ENCODE measurements around the gene DNAH2.

DNAH2 gene

DNA sequence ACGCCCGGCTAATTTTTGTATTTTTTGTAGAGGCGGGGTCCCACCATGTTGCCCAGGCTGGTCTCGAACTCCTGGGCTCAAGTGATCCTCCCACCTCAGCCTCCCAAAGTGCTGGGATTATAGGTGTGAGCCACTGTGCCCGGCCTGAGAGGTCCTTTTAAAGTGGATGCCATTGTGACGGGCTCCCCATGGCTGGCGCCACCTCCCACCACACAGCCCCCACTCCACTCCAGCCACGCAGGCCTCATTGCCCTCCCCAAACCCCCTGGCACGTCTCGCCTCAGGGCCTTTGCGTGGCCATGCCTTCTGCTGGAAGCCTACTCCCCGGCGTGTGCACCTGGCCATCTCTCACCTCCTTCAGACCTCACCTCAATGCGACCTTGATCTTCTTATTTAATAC lies 104.6 kb downstream of the DNAH2 start:
- DNase-seq, result no peak

DNA sequence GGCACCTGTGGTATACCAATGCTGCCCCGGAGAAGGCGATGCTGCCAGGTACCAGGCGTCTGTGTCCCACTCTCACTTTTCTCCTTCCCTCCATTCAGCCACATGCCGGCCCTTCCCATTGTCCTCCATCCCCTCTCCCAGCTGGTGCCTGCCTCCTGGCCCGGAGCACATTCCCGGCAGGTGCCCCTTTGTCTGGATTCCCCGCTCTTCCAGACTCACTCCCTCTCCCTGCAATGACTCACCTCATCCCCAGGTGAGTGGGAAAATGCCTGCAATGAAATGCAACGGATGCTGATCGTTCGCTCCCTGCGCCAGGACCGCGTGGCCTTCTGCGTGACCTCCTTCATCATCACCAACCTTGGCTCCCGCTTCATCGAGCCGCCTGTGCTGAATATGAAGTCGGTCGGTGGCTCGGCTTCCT lies 106.0 kb downstream of the DNAH2 start:
- no peak for DNase-seq

DNA sequence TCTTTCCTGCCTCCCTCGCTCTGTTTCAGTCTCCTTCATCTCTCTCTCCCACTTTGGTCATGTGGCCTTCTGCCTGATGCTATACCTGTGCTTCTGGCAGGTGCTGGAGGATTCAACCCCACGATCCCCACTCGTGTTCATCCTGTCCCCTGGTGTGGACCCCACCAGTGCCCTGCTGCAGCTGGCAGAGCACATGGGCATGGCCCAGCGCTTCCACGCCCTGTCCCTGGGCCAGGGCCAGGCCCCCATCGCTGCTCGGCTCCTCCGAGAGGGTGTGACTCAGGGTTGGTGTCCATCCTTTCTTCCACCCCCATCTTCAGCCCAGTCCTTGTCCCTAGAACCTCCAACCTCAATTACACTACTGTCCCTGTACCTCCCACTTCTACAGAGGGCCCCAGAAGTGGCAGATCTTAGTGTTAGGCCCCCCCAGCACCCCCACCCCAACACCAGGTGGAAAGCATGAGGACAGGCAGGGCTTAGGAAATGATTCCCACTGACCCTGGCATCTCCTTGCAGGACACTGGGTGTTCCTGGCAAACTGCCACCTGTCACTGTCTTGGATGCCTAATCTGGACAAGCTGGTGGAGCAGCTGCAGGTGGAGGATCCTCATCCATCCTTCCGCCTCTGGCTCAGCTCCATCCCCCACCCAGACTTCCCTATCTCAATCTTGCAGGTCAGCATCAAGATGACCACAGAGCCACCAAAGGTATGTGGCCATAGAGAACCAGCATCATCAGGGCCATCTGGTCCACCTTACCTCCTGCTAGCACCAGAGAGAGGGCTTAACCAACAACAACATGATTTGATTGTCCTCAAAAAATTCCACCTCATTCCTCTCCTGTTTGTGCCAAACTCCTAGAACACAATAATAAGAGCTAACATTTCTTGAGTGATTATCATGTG lies 106.7 kb downstream of the DNAH2 start:
- DNase-seq, result no peak

DNA sequence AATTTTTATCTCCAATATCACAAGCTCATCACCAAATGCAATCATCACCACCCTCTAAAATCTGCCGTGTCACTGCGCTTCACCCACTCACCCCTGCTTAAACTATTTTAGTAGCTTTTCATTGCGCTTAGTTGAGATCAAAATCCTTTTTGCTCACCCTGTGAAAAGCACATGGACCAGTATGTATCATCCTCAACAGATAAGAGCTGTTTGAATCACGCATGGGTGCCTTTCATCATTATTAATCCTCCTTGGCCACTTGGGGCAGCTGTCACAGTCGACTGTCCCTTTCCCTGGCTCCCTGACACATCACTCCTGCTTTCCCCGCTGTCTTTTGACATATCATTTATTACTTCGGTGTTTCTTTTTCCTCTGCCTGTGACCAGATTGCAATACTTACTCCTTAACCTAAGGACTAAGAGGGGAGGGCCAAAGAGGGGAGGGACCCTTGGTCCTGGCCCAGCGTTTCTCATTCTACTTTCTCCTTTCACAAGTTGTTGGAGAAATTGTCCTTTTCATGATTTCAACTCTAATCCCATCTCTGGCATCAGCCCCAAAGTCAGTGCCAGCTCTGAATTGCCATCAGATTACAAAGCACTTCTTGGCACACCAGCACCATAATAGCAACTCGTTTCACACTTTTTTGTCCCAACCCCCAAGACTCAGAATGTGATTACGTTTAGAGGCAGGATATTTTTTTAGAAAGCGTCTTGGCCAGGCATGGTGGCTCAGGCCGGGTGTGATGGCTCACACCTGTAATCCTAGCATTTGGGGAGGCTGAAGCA lies 107.9 kb downstream of the DNAH2 start:
- DNase-seq, result no peak

DNA sequence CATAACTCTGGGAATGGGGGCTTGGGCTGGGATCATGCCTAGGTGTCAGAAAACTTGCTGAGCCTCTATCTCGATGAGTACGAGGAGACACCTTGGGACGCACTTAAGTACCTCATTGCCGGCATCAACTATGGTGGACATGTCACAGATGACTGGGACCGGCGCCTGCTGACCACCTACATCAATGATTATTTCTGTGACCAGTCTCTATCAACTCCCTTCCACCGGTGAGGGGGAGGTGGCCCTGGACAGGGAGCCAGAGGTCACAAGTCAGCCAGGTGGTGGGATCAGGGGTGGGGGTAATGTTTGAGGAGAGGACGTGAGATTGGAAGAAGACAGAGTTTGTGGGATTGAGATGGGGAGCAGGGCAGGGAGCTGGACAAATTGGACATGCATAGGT lies 113.1 kb downstream of the DNAH2 start:
- no peak for DNase-seq

DNA sequence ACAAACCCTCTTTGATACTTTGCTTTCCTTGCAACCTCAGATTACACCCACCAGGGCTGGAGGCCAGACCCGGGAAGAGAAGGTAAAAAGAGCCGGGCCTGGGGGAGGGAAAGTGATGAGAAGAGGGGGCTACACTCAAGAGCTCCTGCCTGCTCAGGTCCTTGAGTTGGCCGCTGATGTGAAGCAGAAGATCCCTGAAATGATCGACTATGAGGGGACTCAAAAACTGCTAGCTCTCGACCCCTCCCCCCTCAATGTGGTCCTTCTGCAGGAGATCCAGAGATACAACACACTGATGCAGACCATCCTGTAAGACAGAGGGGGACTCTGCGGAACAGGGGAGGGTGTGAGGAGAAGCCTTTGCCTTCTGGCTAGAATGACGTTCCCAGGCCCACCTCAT lies 113.7 kb downstream of the DNAH2 start:
- DNase-seq, result no peak

DNA sequence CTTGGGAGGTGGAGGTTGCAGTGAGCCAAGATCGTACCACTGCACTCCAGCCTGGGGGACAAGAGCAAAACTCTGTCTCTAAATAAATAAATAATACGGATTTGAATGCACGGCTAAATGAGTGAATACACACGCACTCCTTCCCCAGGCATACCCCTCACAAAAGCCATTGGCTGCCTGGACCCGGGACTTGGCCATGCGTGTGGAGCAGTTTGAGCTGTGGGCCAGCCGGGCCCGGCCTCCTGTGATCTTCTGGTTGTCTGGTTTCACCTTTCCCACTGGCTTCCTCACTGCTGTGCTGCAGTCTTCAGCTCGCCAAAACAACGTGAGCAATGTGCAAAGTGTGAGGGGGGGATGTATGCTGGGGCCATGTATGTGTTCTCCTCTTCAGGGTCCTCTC lies 114.9 kb downstream of the DNAH2 start:
- no peak for DNase-seq

DNA sequence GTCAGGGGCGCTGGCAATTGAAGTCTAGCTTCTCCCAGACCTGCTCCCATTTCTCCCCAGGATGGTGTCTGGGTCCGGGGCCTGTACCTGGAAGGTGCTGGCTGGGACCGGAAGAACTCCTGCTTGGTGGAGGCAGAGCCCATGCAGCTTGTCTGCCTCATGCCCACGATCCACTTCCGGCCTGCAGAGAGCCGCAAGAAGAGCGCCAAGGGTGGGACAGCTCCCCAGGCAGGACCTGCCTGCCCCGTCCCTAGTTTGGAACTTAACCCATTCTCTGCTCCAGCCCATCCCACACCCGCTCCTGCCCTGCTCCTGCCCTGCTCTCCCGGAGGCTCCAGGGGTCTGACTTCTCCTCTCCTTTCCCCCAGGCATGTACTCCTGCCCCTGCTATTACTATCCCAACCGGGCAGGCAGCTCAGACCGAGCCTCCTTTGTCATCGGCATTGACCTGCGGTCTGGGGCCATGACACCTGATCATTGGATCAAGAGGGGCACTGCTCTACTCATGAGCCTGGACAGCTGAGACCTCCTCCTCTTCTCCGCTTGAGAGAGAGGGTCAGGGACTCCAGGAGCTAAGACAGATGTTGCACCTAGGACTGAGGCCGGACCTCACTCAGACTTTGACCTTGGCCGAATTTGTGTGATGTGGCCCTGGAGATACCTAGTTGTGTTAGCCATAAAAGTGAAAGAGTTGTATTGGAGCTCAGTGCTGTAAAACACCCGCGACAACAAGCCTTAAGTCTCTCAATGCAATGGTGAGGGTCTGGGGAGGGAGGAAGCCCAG lies 115.7 kb downstream of the DNAH2 start:
- no peak for DNase-seq

DNA sequence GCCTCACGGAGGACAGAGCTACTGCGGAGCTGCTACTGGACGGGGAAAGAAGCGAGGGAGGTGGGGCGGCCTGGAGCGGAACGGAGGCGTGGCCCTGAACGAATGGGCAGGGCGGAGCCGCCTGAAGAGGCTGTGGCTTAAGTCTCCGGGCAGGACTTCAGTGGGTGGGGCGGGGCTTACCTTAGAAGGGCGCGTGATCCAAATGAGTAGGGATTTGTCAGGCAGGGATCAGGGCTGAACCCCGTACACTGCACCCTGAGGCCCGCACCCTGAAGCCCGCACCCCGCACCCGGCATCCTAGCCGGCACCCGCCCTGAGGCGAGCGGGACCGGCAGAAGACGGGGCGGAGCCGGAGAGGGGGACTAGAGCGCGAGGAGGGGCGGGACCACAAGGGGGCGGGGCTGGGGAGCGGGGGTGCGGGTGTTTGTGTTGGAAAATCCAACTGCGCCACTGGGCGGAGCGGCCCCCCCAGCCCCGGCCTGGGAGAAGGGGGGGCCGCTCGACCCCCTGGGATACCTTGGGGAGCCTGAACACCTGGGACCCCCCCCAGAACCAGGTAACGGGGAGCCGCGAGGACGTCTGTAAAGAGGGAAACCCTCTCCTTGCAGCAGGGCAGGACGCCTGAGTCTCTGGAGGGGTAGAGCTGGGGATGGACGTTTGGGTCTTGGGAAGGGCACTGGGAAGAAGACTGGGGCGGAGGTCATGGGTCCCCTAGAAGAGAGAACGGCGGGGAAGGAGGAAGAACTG lies 116.4 kb downstream of the DNAH2 start, which contains the start of gene KDM6B:
Gene KDM6B (plus strand): TSS at position 423 of the 747 bp plus-strand sequence. CDS start 11,338 bp downstream, outside the sequence.
- peak; percentile 89 to 90 for DNase-seq

DNA sequence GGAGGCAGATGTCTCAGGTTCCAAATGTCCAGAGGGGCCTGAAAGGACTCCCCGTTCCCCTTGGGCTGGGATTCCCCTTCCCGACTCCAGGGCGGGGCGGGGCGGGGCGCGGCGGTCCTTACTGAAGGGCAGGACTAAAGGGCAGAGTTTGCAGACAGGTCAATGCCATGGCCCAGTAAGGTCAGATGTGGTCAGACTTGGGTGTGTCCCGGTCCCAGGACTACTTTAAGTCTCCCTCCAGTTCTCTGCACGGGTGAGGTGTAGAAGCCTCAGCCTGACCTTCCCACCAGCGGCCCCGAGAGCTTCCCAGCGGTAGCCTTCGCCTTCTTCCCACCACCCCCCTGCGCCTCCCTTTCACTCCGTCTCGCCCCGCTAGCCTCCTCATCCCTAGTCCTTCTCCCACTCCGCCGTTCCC lies 117.0 kb downstream of the DNAH2 start:
- DNase-seq, result peak; percentile 73 to 76

DNA sequence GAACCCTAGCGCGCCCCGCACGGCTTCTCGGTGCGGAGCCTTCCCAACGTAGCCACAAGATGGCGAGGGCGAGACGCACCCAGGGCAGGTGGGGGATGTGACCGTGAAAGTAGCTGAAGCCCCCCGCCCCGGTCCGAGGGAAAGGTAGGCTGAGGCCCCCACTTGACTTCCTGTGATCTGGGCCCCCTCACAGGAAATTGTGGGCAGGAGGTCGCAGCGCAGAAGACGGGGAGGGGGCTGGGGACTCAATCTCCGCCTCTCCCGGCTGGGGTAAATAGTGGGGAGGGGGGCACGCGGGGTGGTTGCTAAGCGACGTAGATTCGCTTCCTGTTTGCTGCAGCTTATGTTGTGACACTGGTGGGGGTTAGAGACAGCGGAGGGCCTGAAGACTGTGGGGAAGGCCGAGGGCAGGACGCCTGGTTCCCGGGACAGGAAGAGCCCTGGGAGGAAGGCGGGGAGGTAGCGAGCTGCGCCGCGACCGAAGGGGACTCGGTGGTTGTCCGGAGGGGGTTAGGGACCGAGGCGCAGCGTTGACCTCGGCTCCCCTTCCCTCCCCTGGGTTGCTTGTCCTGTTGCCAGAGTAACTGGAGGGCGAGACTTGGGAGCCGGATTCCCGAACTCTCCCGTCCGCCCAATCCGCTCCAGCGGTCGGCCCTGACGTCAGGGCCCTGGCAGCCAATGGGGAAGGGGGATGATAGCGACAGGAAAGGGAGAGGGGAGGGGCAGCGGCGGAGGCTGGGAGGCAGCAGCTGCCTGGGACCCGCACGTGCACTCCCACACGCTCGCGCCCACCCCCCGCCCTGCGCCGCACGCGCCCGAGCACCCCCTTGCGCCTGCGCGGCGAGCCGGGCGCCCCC lies 117.6 kb downstream of the DNAH2 start:
- peak; percentile 94 for DNase-seq

DNA sequence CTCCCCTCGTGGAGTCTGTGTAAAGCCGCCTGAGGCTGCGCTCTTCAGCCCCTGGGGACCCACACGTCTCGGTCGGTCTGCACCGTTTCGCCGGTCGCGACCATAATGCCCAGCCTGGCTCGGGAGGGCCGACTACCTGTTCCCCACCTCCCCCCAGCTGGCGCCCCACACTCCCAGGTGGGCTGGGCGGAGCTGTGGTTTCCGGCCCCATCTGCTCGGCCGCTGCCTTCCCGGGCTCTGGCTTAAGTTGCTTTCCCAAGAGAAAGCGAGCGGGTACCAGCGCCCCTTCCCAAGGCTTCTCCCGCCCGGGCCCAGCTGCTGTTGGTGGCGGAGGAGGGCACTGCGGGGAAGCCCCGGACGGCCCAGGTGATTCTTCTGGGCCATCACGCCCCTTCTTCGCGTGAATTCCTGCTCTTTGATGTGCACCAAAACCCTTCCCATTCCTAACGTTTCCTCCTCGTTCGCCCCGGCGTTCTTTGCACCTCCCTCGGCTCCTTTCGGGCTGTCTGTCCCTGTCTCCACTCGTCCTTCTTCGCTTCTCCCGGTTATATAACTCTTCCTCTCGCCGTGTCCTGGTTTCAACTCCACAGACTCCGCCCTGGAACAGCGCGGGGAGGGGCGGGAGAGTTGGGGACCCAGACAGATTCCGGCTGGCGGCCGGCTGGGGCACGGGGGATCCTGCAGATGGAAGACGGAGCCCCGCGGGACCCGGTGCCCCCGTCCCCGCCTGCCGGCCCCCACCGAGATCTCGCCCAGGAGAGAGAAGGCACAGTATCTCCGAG lies 118.5 kb downstream of the DNAH2 start:
- peak in 1 of 2 donors; percentile 68 for DNase-seq

DNA sequence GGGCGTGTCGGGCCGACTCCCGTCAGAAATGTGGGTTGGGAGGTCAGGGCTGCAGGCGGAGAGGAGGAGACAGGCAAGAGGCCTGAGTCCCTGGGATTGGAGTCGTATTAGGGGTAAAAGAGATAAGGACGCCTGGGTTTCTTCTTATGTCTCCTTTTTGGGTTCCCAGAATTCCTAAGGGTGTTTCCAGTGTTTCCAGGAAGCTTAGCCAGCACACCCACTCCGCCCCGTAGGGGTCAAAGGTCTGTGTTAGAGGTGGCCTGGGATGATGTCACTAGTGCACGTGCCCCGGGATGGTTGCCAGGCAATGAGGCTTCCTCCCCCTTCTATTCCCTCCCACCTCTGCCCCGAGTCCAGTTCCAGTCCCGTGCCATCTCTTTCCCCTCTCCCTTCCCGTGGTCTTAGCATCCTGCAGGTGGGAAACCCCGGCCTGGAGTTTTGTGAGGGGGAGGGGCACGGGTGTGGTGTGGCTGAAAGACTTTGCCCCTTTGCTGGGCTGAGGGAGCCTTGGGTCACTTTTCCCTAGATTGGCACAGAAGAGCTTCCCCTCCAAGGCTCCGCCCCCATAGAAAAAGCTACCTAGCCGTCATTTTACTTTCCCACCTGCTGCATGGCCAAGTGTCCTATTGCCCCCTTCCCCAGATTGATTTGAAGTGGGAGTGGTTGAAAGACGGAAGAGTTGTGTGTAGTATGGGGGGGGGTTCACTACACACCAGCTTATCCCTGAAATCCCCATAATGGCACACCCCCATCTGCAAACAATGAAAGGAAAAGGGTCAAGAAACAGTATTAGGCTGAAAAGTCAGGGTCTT lies 119.3 kb downstream of the DNAH2 start:
- peak; percentile 85 for DNase-seq

DNA sequence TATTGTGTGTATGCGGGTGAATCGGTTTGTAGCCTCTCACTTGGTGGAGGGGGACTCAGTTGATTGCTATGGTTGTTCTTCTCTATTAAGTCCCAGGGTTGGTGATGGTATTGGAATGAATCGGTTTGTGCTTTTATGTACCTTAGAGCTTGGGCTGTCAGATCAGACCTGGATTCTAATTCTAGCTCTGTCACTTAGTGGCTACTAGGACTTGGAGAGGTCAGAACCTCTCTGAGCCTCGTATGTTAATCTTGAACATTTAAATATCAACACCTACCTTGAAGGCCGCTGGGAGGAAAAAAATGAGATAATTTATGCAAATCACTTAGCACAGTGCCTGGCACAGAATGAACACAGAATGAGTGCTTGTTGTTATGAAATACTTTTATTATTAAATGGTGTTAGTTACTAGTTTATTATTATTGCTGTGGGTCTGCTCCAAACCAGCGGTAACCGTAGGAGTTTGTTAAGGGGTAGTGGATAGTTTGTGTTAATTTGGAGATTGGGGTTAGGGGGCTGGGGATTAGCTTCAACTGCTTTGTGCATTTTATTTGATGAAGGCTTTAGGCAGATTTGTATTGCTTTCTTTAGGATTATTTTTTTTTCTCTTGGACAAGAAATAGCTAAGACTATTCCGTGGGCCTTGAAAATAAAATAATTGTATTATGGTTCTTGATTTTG lies 120.0 kb downstream of the DNAH2 start:
- DNase-seq, result peak in 1 of 2 donors; percentile 37

DNA sequence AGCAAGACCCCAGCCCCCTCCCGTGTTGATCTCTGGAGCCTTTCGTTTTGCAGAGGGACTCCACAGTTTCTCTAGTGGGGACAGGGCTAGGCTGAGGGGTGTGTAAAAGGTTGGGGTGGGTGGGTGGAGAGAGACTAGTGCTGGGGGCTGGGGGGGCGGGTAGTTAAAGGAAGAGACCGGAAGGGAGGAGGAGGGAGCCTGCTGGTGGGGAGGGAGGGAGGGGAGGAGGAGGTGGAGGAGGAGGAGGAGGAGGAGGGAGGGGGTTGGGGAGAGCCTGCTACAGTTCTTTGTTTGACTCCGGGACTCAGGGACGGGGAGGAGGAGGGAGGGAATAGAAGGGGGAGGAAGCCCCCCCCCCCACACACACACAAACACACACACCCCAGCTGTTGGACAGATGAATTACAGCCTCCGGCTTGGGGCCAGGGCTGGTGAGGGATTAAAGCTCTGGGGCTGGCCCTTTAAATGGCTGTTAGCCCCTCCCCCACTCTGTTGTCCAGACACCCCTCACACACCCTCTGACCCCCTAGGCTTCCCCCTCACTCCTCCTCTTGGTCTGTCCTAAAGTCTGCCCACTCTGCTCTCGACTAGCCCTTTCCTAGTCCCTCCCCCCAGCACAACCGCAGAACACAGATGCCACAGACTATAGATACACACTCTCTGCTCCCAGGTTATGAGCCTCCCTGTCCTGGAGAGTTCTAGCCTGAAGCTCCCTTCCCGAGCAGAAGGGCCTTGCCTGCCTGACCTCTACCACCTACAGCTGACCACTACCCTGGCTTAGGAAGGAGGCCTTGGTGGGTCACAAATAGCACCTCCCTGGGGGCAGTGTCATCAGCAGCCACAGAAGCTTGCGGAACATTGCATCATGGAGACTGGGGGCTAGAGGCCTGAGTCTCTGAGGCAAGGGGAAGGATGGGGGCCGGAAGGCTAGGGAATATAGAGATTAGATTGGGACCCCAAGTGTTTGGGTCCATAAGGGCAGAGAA lies 120.8 kb downstream of the DNAH2 start:
- DNase-seq, result peak in 1 of 2 donors; percentile 43

DNA sequence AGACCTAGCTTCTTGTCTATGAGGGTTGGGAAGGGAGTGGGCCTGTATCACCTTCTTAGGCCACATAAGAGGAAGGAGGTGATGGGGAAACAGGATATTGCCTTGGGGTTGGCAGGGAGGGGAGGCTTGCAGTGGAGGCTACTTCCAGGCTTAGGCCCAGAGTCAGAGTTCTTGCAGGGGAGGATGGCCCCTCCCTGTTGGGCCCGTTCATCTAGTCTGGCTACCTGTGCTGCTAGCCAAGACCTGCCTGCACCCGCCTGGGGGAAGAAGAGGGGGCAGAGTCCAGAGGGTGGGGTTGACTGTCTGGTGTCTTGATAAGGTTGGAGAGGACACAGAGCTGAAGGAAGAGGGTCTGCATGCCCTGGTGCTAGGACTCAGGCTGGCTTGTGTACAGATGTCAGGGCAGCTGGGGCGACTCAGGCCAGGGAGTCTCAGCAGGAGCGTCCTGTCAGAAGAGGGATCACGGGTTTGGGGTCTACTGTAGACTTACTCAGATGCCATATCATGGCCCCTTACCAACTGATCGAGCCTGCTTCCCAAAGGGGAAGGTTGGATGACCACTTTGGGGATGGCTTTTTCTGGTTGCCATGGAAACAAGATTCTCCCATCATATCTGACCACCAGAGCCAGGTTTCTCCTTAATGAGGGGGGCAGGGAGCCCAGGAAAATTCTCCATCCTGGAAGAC lies 121.8 kb downstream of the DNAH2 start:
- peak in 1 of 2 donors; percentile 21 for DNase-seq

DNA sequence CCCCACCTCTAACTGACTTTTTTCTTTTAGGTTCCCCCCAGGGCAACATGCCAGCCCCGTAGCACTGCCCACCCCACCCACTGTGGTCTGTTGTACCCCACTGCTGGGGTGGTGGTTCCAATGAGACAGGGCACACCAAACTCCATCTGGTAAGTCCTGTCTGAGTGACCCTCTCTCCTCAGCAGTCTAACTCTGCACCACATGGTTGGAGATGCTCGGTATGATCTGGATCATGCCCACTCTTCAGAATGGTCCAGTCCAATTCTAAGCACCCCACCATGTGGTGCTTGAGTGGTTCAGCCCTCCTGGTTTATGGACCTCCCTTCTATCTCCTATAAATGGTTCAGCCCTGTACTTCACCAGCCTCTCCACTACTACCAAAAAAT lies 122.3 kb downstream of the DNAH2 start:
- DNase-seq, result peak in 1 of 2 donors; percentile 47

Measured in CD4-positive, alpha-beta T cell treated with Interferon alpha-2 for 1 hour (primary cell).